HG02610 (cell line): ENCODE data around the gene RNF208.

Experiments used
- ATAC-seq: cut with Tn5 transposase; IDR thresholded peaks from one replicate; pipeline ENCODE4 v1.9.1; 2021; ENCODE audit warnings: mild to moderate bottlenecking, moderate library complexity; ENCODE audit not compliant: unreplicated experiment

Gene RNF208

DNA sequence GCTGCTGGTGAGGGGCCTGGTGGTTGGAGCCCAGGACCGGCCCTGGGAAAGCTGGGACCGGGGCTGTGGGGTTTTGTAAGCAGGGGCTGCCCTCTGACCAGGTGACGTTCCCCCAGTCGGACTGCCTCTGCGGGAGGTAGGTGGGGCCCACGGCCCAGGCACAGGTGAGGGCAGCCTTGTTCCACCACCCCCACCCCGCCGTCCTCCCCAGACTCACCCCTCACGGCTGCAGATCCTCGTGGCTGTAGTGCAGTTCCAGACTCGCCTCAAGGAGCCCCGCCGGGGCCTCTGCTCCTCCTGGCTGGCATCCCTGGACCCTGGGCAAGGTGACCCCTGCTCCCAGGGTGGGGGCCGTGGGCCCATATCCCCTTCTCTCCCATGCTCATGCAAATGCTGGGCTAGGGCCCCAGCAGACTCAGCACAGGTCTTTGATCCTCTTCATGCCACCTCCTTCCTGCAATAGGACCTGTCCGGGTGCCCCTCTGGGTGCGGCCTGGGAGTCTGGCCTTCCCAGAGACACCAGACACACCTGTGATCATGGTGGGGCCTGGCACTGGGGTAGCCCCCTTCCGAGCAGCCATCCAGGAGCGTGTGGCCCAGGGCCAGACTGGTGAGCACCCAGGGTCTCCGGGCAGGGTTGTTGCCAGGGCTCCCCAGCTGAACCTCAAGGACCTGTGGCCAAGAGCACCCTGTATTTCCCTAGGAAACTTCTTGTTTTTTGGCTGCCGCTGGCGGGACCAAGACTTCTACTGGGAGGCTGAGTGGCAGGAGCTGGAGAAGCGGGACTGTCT lies 6.6 kb downstream of the RNF208 start:
- ATAC-seq = no peak

DNA sequence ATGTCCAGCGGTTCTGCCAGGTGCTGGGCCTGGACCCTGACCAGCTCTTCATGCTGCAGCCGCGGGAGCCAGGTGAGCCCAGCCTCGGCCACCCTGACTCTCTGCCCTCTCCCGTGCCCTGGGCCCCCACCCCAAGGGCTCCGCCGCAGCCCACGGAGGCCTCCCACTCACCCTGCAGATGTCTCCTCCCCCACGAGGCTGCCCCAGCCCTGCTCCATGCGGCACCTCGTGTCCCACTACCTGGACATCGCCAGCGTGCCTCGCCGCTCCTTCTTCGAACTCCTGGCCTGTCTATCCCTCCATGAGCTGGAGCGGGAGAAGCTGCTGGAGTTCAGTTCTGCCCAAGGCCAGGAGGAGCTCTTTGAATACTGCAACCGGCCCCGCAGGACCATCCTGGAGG lies 7.4 kb downstream of the RNF208 start:
- ATAC-seq = no peak

DNA sequence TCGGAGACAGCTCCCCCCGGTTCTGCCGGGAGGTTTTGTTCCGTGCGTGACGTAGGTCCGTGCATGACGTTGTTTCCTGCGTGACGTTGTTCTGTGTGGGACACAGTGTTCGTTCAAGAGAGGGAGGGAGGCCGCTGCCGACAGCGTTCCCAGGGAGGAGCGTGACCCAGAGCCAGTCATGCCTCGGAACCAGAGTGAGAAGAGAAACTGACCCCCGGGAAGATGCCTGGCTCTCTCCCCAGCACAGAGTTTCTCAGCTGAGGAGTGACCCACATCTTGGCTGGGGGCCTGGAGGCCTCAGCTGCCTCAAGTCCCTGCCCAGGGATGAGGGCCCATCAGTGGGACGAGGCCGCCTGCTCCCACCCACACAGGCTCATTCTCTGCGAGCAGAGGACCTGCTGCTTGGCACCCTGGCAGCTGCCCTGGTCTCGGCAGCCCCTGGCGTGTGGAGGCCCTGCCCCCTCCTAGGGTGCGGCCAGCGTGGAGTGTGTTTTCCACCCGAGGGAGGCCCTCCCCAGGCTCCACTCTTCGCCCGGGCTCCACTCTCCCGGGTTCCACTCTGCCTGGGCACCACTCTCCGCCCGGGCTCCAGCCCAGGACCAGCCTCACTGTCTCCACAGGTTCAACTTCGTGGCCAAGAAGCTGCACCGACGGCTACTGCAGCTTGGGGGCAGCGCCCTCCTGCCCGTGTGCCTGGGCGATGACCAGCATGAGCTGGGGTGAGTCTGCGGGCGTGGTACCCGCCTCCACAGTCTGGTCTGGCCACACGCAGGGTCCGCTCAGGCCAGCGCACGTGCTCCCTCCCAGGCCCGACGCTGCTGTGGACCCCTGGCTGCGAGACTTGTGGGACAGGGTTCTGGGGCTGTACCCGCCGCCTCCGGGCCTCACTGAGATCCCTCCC lies 8.6 kb downstream of the RNF208 start:
- ATAC-seq = no peak

DNA sequence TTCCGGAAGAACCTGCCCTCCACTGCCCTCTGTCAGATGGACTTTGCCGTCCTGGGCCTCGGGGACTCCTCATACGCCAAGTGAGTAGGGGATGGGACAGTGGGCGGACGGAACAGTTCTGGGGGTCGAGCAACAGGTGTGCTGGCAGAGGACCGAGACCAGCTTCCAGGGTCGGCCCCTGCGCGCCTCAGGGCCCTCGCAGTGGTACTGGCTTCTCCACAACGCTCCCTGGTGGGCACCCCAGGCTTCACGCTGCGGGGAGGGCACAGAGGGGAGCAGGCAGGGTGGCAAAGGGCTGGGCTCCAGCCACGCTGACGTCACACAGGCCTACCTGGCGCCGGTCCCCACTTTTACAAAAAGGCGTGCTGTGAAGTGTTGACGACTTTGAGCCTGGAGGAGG lies 9.5 kb downstream of the RNF208 start:
- ATAC-seq = no peak

DNA sequence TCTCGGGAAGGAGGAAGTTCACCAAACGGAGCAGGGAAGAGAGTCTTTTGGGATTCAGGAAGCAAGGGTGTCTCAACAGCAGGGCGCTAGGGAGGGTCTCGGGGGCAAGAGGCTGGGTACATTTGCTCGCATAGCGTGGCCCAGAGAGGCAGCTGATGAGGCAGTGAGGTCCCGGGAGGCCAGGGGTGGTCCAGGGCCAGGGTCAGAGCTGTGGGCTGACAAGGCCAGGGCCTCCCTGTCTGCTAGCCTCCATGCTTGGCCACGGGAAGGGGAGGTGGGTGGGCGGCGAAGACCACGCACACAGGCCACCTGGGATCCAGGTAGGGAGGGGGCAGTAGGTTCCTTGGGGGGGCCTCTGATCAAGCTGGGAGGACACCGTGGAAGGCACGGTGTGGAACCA lies 10.5 kb downstream of the RNF208 start:
- ATAC-seq = no peak

DNA sequence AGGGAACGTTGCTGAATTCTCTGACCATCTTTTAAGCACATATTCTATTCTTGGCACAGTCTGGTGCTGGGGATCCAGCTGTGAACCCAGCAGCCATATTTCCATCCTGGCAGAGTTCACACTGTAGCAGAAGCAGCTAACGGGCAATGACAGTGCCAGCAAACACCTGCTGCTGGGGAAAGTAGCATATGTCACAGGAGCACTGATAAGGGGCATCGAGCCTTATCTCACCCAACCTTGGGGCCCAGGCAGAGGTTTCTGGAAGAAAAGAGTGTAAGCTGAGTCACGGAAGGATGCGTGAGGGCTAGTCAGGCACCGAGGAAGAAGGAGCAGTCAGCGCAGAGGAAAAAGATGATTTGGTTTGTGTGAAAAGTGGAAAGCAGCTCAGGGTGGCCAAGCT lies 15.4 kb downstream of the RNF208 start:
- no peak for ATAC-seq

DNA sequence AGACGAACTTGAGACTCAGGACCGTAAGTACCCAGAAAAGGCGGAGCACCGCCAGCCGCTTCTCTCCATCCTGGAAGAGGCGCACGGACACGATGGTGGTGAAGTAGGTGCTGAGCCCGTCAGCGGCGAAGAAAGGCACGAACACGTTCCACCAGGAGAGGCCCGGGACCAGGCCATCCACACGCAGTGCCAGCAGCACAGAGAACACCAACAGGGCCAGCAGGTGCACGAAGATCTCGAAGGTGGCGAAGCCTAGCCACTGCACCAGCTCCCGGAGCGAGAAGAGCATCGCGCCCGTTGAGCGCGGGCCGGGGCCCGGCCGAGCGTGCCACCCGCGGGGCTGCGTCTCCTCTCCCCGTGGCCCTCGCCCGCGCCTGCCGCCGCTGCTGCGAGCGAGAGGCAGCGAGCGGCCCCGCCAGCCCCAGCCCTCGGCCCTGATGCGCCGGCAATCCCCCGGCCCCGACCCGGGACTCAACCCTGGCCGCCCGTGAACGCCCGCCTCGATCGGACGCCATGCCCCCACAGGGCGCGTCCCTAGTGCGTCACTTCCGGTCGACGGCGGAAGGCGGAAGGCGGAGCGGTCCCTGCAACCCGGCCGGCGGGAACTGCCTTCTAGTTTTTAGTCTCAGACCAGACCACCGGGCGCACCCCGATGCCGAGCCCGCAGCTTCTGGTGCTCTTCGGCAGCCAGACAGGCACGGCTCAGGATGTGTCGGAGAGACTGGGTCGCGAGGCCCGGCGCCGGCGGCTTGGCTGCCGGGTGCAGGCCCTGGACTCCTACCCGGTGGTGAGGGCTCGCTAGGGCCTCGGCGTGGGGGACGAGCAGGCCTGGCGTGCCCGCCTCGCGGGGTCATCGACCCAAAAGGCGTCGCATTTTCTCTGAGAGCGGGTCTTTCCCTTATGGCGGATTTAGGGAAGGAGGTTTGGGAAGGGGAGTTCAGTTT lies 16.6 kb downstream of the RNF208 start, which contains the start of the genes NDOR1 and TMEM203:
Gene NDOR1 (plus strand): TSS at position 575 of the 944 bp plus-strand sequence. CDS start 78 bp downstream, at position 653.
Gene TMEM203 (minus strand): TSS at position 523 of the 944 bp plus-strand sequence. CDS start 234 bp downstream, at position 289.
- ATAC-seq = peak; percentile 44

DNA sequence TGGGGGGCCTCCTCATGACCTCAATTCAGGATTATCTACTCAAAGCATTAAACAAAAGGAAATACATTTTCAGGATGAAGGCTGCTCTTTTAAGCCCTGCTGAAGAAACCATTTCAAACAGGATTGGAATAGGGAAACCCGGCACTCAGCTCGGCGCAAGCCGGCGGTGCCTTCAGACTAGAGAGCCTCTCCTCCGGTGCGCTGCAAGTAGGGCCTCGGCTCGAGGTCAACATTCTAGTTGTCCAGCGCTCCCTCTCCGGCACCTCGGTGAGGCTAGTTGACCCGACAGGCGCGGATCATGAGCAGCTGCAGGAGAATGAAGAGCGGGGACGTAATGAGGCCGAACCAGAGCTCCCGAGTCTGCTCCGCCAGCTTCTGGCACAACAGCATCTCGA lies 17.3 kb downstream of the RNF208 start:
- no peak for ATAC-seq

DNA sequence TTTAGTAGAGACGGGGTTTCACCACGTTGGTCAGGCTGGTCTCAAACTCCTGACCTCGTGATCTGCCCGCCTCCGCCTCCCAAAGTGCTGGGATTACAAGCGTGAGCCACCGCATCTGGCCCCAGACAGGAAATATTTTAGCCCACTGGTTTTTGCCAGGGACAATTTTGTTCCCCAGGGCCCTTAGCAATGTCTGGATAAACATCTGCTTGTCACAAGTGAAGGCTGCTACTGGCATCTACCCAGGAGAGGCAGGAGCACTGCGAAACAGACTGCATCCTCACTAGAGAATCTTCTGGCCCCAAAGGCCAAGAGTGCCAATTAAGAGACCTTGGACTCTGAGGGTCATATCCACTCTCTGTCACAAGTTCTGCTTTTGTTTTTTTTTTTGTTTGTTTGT lies 19.1 kb downstream of the RNF208 start:
- no peak for ATAC-seq

DNA sequence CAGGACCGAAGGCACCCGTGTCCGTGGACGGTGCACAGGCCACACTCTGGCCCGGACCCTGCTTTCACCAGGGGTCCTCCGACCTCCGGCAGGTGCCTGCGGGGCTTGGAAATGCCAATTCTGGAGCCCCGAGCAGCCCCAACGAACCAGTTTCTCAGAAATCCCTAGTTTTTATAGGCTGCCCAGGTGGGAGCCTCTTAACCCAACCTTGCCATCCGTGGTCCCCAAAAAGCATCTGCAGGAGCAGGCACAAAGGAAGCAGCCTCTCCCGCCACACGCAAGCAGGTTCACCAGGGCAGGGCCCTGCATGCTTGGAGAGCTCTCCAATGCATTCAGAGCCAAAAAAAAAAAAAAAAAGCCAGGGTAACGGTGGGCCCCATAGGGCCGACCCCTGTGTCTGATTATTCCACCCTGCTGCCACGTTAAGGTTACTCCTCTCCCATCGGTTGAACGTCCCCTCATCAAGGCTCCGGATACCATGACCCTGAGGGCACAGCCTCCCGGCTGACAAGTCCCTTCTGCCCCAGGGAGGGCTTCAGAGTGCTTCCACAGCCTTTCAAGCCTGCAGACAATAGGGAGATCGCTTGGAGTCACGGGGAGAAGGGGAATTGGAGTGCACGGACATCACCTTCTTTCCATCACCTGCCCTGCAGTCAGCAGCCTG lies 20.7 kb downstream of the RNF208 start:
- no peak for ATAC-seq

DNA sequence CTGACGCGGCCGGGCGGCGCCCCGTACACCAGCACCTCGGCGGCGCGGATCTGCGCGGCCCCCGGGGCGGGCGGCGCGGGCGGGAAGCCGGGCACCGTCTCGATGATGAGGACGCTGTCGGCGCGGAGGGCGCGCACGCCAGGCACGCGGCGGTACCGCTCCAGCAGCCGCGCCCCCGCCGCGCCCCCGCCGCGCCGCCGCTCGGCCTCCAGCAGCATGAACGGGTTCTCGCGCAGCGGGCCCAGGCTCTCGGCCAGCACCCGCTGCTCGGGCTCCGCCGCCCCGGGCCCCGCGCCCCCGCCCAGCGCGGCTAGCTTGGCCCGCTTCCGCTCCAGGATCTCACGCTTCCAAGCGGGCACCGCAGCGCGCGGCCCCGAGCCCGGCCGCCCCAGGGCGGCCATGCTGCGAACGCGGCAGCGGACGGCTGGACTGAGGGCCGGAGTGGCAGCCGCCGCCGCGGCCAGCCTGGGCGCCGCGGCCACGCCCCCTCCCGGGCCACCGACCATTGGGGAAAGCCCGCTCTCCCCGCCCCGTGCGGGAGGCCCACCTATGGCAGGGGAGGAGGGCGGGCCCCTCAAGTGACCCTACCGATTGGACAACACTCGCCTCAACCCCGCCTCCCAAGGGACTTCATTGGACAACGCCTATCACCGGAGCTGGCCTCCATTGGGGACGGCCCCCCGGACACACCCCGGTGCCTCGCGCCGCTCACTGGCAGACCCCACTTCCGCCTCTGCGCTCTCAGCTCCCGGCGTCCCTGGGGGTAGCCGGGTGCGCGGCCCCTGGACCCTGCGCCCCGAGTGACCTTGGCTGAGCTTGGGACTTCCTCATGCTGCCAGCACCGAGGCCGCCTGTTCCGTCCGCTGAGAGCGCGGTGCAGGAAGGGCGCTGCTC lies 21.5 kb downstream of the RNF208 start, which contains the start of gene TPRN:
Gene TPRN (minus strand): TSS at position 431 of the 894 bp plus-strand sequence. CDS start 30 bp downstream, at position 401.
- ATAC-seq = peak; percentile 86

DNA sequence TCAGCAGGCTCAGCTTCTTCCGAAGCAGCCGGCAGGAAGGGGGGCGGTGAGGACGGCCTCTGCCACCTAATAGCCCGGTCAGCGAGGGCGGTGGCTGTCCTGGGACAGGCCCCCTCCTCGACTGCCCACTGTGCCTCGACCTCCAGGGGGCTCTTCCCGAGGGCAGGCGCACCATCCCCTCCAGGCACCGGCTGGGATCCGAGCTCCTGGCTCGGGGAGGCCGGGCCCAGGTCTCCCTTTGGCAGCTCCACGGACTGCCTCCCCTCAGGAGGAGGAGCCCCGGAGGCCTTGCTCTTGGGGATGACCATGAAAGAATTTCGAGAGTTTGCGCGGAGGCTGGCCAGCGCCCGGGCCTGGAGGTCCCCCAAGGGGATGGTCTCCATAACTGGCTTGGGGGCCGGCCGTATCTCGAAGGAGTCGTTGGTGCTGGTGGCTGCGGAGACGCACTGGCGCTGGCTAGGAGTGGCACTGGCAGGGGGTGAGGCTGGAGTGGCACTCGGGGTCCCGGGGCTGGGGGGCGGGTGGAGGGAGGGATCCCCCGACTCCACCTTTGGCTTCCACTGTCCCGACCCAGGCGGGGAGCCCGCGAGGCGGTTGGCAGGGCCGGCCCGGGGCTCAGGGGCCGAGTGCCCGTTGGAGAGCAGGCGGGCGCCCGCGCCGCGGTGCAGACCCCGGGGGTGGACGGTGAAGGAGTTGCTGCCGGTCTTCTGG lies 22.5 kb downstream of the RNF208 start:
- ATAC-seq = no peak

DNA sequence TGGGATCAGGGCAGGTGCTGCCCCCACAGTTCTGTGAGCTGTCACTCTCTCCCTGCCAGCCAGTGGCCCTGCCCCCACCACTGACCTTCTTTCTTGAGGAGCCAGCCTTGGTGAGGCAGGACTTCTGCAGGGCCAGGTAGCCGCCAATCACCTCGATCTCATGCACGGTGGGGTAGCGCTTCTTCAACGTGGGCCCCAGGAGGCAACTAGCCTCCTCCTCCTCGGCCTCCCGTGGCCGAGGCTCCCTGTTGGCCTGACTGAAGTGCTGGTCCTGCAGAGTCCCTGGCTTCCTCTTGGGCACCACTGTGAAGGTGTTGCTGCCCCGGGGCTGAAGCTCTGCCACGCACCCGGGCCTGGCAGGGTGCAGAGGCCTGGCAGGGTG lies 23.1 kb downstream of the RNF208 start:
- no peak for ATAC-seq

DNA sequence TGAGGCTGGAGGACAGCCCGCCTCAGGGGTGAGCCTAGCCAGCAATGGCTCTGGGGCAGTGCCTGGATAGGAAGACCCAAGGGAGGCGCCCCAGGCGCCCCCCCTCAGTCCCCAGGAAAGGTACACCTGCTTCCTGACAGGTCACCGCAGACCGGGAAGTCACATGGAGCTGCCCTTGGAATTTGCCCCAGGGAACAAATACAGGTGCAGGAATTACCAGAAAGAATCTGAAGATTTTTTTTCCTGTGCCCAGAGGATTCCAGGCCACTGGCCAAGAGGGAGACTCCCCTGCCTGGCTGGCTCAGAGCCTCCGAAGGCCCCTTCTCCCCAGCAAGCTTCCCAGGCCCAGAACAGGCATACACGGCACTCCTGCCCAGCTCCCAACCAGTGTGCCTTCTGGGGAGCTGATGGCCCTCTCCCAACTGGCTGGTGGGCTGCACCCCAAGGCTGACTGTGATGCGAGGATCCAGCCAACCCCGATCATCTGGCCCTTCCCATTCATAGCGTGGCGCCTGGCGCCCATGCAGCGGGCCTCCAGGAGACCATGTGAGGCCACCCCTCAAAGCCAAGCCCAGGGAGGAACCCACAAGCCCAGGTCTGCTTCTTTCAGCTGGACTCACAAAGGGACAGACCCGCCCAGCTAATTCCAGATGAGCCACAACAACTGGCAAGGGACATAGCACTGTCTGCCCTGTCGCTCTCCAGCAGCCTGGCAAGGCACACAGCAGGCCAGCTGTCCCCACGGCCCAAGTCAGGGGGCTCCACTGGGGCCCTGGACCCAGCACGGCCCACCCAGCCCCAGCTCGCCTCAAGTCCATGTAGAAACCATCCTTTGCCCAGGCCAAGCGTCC lies 23.8 kb downstream of the RNF208 start:
- ATAC-seq = no peak

DNA sequence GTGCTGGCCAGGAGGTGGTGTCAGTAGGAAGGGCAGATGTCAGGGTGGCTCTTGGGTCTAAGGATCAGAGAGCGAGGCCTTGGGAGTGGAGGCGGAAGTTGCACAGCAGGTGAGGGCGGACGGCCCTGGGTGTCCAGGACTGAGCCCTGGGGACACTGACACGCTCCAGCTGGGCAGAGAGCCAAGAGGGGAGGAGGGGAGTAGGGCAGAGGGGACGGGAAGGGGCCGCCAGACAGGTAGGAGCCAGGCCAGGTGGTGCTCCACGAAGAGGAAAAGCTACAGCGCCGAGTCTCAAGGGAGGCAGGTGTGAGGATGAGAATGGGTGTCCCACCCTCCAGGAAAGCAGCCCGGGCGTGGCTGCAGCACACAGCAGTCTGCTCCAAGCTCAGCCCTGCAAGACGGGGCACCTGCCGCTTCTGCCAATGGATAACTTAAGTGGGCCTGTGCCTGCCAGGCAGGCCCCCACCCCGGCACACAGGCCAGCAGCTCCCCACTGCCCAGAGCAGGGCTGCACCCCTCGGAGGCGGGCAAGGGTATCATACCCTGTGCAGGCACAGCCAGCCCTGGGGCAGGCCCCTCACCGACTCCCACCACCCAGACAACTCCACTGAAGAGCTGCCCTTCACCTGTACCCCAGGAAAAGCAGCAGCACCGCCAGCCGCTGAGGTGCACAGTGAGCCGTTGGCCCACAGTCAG lies 26.4 kb downstream of the RNF208 start:
- no peak for ATAC-seq

DNA sequence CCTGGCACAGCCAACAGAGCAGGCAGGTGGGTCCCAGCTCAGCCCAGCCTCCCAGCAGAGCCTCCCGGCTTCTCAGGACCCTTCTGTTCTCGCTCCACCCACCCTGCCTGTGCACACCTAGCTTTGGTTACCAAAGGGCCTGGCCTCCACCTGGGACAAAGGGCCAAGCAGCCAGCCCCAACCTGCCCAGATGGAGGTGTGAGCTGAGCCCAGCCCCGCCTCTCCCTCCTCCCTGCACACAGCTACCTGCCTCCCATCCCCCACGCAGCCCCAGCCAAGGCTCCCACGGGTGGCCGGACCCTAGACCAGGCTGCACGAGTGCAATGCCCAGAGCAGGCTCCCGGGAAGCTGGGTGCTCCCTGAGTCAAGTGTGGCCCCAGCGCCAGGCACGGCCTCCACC lies 27.1 kb downstream of the RNF208 start:
- ATAC-seq = no peak

DNA sequence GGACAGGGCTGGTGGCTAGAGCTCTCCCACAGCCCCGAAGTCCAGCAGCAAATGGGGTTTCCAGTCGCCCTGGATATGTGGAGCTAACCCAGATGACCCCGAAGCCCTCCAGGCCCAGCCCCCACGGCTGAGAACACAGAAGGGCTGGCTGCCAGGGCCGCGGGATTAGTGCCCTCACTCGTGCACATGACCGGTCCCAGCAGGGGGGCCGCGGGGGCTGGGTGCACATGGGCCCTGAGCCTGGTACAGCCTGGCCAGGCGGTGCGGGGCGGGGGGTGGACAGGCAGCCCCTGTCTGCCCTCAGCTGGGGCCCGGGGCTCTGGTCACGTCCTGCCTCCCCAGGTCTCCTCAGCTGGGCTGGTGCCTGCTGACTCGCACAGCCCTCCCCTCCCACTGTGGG lies 27.7 kb downstream of the RNF208 start:
- ATAC-seq = no peak
